PC-9 (cell line): ENCODE measurements around the gene LBR. TPM values are rescaled to one million over a fixed set of nuclear protein-coding genes. Genes with fewer than 3 reads are reported as not detected.

Experiments used
- BruUV-seq: library from RNA; stranded (reverse); fragments of 400-500 nt; replicated peaks from 2 replicates; lab custom pipeline; 2021; lab: Mats Ljungman, UMichigan
- CTCF ChIA-PET: fragments of 300-600 bp; sonication (Branson Sonifier 250); formaldehyde crosslinking; loops from one replicate; lab custom pipeline; 2022; ENCODE audit warnings: antibody characterized with exemption; lab: Charles Lee
- POLR2A ChIA-PET: fragments of 300-600 bp; sonication (Branson Sonifier 250); formaldehyde crosslinking; loops from one replicate; lab custom pipeline; 2022; ENCODE audit warnings: antibody characterized with exemption; ENCODE audit not compliant: unreplicated experiment; lab: Charles Lee
- DNase-seq, 2 experiments: peaks; one replicate each; pipeline versions ENCODE4 v3.0.0 to v3.0.0-alpha.2; 2015 to 2022; ENCODE audit warnings: mixed read lengths in 1 of 2
- H2AFZ ChIP-seq: fragments of 200-600 bp; sonication (generic); 2 replicates; pipeline ENCODE4 v1.8.1; 2017; ENCODE audit warnings: antibody characterized with exemption
- H3F3A ChIP-seq: fragments of 200-600 bp; sonication (generic); 2 replicates; pipeline ENCODE4 v1.8.1; 2017; ENCODE audit warnings: antibody characterized with exemption, mild to moderate bottlenecking, low read depth; ENCODE audit not compliant: insufficient read depth
- H3K27ac ChIP-seq: fragments of 200-600 bp; sonication (generic); 2 replicates; pipeline ENCODE4 v1.6.1; 2016; ENCODE audit warnings: mixed run types
- H3K27me3 ChIP-seq: fragments of 200-600 bp; sonication (generic); 2 replicates; pipeline ENCODE4 v1.6.1; 2016; ENCODE audit warnings: low read depth, mixed run types; ENCODE audit not compliant: insufficient read depth
- H3K36me3 ChIP-seq: fragments of 200-600 bp; sonication (generic); 2 replicates; pipeline ENCODE4 v1.6.1; 2016; ENCODE audit warnings: low read depth, mixed run types
- H3K4me1 ChIP-seq: fragments of 200-600 bp; sonication (generic); replicated peaks from 2 replicates; pipeline ENCODE4 v1.6.1; 2016; ENCODE audit warnings: mixed run types; ENCODE audit not compliant: insufficient read depth
- H3K4me2 ChIP-seq: fragments of 200-600 bp; sonication (generic); 2 replicates; pipeline ENCODE4 v1.6.1; 2017; ENCODE audit warnings: mixed run types
- H3K4me3 ChIP-seq: fragments of 200-600 bp; sonication (generic); 2 replicates; pipeline ENCODE4 v1.6.1; 2016; ENCODE audit warnings: mixed run types
- H3K79me2 ChIP-seq: fragments of 200-600 bp; sonication (generic); 2 replicates; pipeline ENCODE4 v1.6.1; 2017; ENCODE audit warnings: low read depth, mixed run types
- H3K9me2 ChIP-seq: fragments of 200-600 bp; sonication (generic); 2 replicates; pipeline ENCODE4 v1.8.1; 2017; ENCODE audit warnings: mild to moderate bottlenecking; ENCODE audit not compliant: insufficient read depth
- H3K9me3 ChIP-seq: fragments of 200-600 bp; sonication (generic); 2 replicates; pipeline ENCODE4 v1.8.1; 2016; ENCODE audit warnings: low read depth; ENCODE audit not compliant: insufficient read depth
- H4K20me1 ChIP-seq: fragments of 200-600 bp; sonication (generic); 2 replicates; pipeline ENCODE4 v1.8.1; 2017; ENCODE audit not compliant: insufficient read depth
- EZH2 ChIP-seq: fragments of 200-600 bp; sonication (generic); IDR thresholded peaks from 2 replicates; pipeline ENCODE4 v1.8.0; 2017; ENCODE audit warnings: antibody characterized with exemption, low read depth
- intact Hi-C: fragments of 100-400 bp; cut with micrococcal nuclease; formaldehyde crosslinking; loops from one replicate; pipeline ENCODE4 v1.10.0; 2022; ENCODE audit not compliant: unreplicated experiment
- total RNA-seq: library from RNA; stranded (reverse); gene quantifications from 2 replicates; pipeline ENCODE4 v1.2.3, GENCODE V29; 2021
- TF ChIP-seq, protein P1 (sequence below): fragments of 200-600 bp; sonication (generic); conservative IDR thresholded peaks from 2 replicates; pipeline ENCODE4 v1.6.1; 2017; ENCODE audit warnings: mixed run types, antibody characterized with exemption, mild to moderate bottlenecking, moderate library complexity

The LBR gene
- total RNA-seq, 1 experiment from 2014 or later, result 158 TPM

DNA sequence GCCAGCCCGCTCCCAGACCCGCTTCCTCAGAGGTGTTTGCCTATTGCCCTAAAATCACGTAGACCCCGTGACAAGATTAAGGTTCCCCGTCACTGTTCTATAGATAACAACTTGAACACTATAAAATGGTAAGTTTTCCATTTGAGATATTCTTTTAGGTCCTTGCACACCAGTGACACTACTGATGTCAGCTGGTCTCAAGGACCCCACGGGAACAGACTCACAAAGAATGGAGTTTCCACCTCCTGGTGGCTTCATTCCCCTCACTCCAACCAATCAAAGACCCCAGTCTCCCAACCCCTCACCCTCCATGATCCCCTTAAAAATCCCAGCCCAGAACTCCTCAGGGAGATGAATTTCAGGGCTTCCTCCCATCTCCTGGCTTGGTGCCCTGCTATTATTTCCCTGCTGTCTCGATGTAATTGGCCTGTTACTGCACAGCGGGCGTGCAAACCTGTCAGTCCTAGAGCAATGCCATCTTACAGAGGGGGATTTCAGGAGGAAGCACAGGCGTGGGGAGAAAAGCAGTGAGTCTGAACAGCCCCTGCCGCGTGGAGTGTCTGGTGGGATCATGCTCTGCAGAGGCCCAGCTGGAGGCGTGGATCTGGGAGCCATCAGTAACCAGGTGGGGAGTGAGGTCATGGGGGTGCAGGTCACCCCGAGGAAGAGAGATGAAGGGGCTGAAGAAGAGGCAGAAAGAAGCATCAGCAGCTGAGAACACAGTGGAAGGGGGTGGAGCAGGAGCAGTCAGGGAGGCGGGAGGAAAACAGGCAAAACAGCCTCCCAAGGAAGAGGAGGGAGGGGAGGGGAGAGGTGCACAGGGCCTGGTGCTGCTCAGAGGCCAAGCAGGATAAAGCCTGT lies 35.1 kb upstream of the LBR start:
- DNase-seq, result peak in 1 of 2 experiments; percentile 45
- Histone ChIP-seq H3K4me1 (peaks cover 72% of the 10 kb centered on the region), H3K9me2 (no peaks in the 10 kb centered on the region), H3K4me2 (peak overlapping the region; percentile 42), H3F3A (peaks cover 55% of the 10 kb centered on the region), H4K20me1 (no peaks in the 10 kb centered on the region), H3K4me3 (no peak overlapping the region), H3K27ac (no peak overlapping the region), H2AFZ (no peak overlapping the region), H3K9me3 (no peaks in the 10 kb centered on the region), H3K36me3 (no peaks in the 10 kb centered on the region), H3K79me2 (no peaks in the 10 kb centered on the region), H3K27me3 (no peaks in the 10 kb centered on the region)
- ChIA-PET POLR2A (no interaction called here), CTCF (no interaction called here)
- intact Hi-C loops, result loop anchor here (5.0 kb wide), 1 partner anchor 849 kb away; no protein-coding TSS in a partner anchor
- no TSS peak for BruUV-seq
- TF ChIP-seq, protein P1, sequence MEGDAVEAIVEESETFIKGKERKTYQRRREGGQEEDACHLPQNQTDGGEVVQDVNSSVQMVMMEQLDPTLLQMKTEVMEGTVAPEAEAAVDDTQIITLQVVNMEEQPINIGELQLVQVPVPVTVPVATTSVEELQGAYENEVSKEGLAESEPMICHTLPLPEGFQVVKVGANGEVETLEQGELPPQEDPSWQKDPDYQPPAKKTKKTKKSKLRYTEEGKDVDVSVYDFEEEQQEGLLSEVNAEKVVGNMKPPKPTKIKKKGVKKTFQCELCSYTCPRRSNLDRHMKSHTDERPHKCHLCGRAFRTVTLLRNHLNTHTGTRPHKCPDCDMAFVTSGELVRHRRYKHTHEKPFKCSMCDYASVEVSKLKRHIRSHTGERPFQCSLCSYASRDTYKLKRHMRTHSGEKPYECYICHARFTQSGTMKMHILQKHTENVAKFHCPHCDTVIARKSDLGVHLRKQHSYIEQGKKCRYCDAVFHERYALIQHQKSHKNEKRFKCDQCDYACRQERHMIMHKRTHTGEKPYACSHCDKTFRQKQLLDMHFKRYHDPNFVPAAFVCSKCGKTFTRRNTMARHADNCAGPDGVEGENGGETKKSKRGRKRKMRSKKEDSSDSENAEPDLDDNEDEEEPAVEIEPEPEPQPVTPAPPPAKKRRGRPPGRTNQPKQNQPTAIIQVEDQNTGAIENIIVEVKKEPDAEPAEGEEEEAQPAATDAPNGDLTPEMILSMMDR, result no peak
- no peak for TF ChIP-seq EZH2

DNA sequence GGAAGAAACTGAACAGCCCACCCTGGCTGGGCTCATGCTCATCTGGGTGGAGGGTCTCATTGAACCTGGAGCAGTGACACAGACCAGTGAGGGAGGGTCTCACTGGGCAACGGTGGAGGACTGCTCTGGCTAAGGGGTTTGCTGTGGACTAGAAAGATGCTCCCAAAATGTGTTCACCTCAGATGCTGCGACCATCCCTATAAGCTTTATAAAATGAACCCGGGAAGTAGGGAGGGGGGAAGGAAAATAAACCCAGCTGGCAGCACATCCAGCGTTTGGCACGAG lies 34.5 kb upstream of the LBR start:
- Histone ChIP-seq H3K79me2 (no peaks in the 10 kb centered on the region), H3K27ac (no peak overlapping the region), H2AFZ (no peak overlapping the region), H3K4me1 (peaks cover 72% of the 10 kb centered on the region), H3K9me3 (no peaks in the 10 kb centered on the region), H3K4me2 (no peak overlapping the region), H3K9me2 (no peaks in the 10 kb centered on the region), H3F3A (peaks cover 55% of the 10 kb centered on the region), H4K20me1 (no peaks in the 10 kb centered on the region), H3K36me3 (no peaks in the 10 kb centered on the region), H3K27me3 (no peaks in the 10 kb centered on the region), H3K4me3 (no peak overlapping the region)
- TF ChIP-seq EZH2, result no peak
- TF ChIP-seq, protein P1, result no peak
- DNase-seq, result no peak
- BruUV-seq, result no TSS peak
- CTCF ChIA-PET, result no interaction called here
- intact Hi-C loops, result loop anchor here (5.0 kb wide), 1 partner anchor 850 kb away; no protein-coding TSS in a partner anchor
- POLR2A ChIA-PET, result no interaction called here

DNA sequence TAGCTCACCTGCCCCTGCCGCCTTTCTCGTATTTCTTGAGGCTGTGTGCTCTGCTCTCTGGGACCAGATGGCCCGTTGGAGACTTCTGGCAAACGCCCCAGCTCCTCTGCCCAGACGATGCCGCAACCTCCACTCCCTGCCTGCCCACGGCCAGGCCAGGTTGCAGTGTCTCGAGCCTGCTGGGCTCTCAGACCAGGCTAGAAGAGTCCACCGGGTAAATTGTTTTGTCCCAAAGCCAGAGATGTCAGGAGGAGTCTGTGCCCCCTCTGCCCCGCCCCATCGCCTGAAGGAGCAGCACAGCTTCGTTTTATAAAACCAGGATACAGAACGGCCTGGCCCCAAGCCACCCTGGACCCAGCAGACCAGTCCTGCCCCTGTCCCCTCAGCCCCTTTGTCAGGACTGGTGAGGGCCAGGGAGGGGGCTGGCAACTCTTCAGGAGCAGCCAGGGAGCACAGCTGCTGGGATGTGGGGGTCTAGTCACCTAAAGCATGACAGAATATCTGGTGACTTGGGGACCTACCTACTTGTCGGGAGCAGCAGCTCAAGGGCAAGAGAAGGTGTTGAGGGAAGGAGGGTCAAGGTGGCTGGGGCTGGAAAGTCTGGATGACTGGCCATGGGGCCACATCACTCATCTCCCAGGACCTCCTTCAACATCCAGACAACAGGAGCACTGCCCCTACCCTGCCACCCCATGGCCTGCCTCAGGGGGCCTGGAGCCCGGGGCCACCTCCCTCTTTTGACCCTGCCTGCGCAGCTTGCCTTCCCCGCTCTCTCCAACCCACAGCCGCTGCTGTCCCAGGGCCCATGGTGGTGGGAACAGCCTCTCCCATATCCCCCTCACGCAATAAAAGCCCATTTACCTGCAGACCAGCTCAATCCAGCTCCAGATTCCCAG lies 33.9 kb upstream of the LBR start:
- ChIA-PET CTCF (interaction anchor here (1.3 to 1.5 kb wide), 2 partner anchors 13 to 36 kb away, joined by 3 to 6 read pairs; no protein-coding TSS in a partner anchor), POLR2A (interaction anchor here (0.9 to 1.3 kb wide), 2 partner anchors 16 to 34 kb away, joined by 5 to 8 read pairs; no protein-coding TSS in a partner anchor)
- no peaks in the 10 kb centered on the region for H4K20me1 ChIP-seq
- H3K9me3 ChIP-seq, result no peaks in the 10 kb centered on the region
- BruUV-seq, result no TSS peak
- H3K27me3 ChIP-seq, result no peaks in the 10 kb centered on the region
- H3K9me2 ChIP-seq, result no peaks in the 10 kb centered on the region
- H3K4me1 ChIP-seq, result peaks cover 71% of the 10 kb centered on the region
- H3K4me3 ChIP-seq, result no peak overlapping the region
- H3K4me2 ChIP-seq, result peak overlapping the region; percentile 54; the same call in 1 of the 2 replicates
- no peak overlapping the region for H3K27ac ChIP-seq
- no peaks in the 10 kb centered on the region for H3K79me2 ChIP-seq
- H2AFZ ChIP-seq, result no peak overlapping the region
- H3F3A ChIP-seq, result peaks cover 55% of the 10 kb centered on the region
- H3K36me3 ChIP-seq, result no peaks in the 10 kb centered on the region
- intact Hi-C loops, result loop anchor here (5.0 kb wide), 1 partner anchor 851 kb away; no protein-coding TSS in a partner anchor
- TF ChIP-seq EZH2, result no peak
- TF ChIP-seq, protein P1, result no peak
- DNase-seq, result no peak
